ENCODE data around the gene CARD10. TPM values are rescaled to one million over a fixed set of nuclear protein-coding genes. Genes with fewer than 3 reads are reported as not detected.

Gene CARD10
- total RNA-seq, 1 donor from 2014 or later, result 9.9 TPM

DNA sequence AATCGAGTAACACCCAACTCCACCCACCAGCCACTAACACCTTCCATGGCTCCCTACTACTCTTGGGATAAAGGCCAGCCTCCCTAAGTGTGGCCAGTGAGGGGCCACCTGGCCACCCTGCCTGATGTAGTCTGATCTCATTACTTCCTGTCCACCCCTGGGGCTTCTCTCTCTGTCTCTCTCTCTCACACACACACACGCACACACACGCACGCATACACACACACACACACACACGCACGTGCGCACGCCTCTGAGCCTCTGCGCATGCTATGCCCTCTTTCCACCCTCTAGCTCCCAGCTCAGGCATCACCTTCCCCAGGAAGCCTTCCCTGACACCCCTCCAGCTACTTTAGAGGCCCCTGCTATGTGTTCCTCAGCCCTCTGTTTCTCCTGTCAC is 37.0 kb downstream of the CARD10 start:
- no peaks in the 10 kb centered on the region for H3K36me3 Mint-ChIP-seq
- no peak for DNase-seq (ENCODE audit: extremely low spot score, unreplicated experiment)
- H3K27ac Mint-ChIP-seq, result no peak overlapping the region
- no peaks in the 10 kb centered on the region for H3K9me3 Mint-ChIP-seq
- H3K4me1 Mint-ChIP-seq (ENCODE audit: unreplicated experiment), result peaks cover 32% of the 10 kb centered on the region
- H3K27me3 Mint-ChIP-seq, result peaks cover 26% of the 10 kb centered on the region
- H3K4me3 Mint-ChIP-seq, result no peak overlapping the region
- TF ChIP-seq, protein P1, sequence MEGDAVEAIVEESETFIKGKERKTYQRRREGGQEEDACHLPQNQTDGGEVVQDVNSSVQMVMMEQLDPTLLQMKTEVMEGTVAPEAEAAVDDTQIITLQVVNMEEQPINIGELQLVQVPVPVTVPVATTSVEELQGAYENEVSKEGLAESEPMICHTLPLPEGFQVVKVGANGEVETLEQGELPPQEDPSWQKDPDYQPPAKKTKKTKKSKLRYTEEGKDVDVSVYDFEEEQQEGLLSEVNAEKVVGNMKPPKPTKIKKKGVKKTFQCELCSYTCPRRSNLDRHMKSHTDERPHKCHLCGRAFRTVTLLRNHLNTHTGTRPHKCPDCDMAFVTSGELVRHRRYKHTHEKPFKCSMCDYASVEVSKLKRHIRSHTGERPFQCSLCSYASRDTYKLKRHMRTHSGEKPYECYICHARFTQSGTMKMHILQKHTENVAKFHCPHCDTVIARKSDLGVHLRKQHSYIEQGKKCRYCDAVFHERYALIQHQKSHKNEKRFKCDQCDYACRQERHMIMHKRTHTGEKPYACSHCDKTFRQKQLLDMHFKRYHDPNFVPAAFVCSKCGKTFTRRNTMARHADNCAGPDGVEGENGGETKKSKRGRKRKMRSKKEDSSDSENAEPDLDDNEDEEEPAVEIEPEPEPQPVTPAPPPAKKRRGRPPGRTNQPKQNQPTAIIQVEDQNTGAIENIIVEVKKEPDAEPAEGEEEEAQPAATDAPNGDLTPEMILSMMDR (conservative IDR thresholded peaks at IDR 0.05), result no peak

DNA sequence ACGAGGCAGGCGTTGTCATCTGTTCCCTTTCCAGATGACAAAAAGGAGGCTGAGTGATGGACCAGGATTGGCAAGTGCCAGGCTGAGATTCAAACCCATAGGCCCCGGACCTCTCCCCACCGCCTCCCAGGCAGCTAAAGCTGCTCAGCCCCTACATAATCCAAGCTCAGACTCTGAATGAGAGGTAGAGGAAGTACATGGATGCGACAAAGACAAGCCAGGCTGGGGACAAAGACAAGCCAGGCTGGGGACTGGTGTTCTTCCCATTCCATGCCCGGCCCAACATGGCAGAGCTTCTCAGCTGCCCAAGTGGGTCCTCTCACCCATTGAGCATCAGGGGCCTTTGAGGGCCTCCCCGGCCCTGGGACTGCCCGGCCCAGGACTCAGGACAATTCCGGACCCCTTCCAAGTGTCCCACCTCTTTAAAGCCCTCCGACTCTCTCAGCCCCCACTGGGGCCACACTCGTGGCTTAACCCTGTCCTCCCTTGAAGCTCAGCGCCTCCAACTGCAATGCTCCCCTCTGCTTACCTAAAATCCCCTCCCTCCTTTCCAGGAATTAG is 37.8 kb downstream of the CARD10 start:
- Mint-ChIP-seq H3K9me3 (no peaks in the 10 kb centered on the region), H3K27ac (no peak overlapping the region), H3K27me3 (peaks cover 21% of the 10 kb centered on the region), H3K4me3 (no peak overlapping the region), H3K36me3 (no peaks in the 10 kb centered on the region), H3K4me1 (ENCODE audit: unreplicated experiment) (peaks cover 23% of the 10 kb centered on the region)
- DNase-seq (ENCODE audit: extremely low spot score, unreplicated experiment), result no peak
- TF ChIP-seq, protein P1 (conservative IDR thresholded peaks at IDR 0.05), result no peak

DNA sequence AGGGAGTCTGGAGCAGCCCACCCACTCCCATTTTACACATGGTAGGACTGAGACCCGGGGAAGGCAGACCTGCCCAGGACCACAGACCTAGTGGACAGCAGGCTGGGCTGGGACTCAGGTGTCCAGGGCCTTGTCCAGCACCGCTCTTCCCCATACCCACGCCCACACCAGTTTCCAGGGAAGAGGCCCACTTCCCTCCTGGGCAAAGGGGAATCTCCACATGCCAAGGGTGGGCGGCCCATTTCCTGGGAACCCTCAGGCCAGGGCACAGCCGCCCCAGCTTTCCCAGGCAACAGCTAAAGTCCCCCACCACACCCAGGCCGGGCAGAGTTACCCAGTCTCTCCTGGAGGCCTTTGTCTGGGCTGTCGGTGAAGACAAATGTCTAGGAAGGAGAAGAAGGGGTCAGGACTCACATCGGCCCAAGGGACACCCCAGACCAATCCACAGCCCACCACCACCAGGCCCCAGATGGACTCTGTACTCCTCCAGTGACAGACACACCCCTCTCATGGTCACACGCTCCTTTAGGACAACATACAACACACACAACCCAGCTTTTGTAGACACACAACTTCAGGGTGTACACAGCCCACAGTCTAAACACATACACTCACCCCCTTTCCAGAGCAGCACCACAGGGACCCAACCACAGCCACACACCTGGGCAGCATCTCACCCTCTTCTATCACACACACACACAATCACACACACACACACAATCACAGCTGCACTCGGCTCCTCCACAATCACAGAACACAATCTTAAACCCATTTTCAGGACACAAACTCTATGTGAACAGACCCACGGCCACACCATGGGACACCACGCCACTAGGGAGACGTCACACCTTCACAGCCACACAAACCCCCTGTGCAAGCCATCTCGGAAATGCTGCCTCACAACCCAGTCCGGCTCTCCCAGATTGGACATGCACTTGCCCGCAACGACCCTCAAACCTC is 38.5 kb downstream of the CARD10 start:
- H3K4me1 Mint-ChIP-seq (ENCODE audit: unreplicated experiment), result peaks cover 23% of the 10 kb centered on the region
- H3K36me3 Mint-ChIP-seq, result no peaks in the 10 kb centered on the region
- DNase-seq (ENCODE audit: extremely low spot score, unreplicated experiment), result no peak
- H3K27ac Mint-ChIP-seq, result no peak overlapping the region
- peaks cover 23% of the 10 kb centered on the region for H3K27me3 Mint-ChIP-seq
- H3K4me3 Mint-ChIP-seq, result no peak overlapping the region
- H3K9me3 Mint-ChIP-seq, result no peaks in the 10 kb centered on the region
- TF ChIP-seq, protein P1 (conservative IDR thresholded peaks at IDR 0.05), result no peak

DNA sequence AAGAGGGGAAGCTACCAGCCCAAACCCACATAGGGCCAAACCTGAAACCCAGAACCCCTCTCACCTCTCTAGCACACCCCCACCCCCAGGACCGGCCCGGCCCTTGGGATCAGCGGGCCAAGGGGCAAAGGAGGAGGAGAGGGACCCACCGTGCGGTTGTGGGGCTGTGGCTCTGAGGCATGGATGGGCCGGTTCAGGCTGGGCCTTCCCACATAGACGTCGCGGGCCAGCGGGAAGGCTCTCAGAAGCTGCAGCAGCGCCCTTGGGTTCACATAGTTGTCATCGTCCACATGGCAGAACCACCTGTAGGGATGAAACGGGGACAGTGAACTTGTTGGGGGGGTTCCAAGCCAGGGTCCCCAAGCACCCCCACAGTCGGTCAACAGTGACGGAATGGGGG is 40.0 kb downstream of the CARD10 start:
- no peaks in the 10 kb centered on the region for H3K36me3 Mint-ChIP-seq
- peaks cover 28% of the 10 kb centered on the region for H3K27me3 Mint-ChIP-seq
- H3K4me3 Mint-ChIP-seq, result no peak overlapping the region
- no peak for DNase-seq (ENCODE audit: extremely low spot score, unreplicated experiment)
- H3K27ac Mint-ChIP-seq, result no peak overlapping the region
- TF ChIP-seq, protein P1 (conservative IDR thresholded peaks at IDR 0.05), result no peak
- no peaks in the 10 kb centered on the region for H3K9me3 Mint-ChIP-seq
- peaks cover 23% of the 10 kb centered on the region for H3K4me1 Mint-ChIP-seq (ENCODE audit: unreplicated experiment)

DNA sequence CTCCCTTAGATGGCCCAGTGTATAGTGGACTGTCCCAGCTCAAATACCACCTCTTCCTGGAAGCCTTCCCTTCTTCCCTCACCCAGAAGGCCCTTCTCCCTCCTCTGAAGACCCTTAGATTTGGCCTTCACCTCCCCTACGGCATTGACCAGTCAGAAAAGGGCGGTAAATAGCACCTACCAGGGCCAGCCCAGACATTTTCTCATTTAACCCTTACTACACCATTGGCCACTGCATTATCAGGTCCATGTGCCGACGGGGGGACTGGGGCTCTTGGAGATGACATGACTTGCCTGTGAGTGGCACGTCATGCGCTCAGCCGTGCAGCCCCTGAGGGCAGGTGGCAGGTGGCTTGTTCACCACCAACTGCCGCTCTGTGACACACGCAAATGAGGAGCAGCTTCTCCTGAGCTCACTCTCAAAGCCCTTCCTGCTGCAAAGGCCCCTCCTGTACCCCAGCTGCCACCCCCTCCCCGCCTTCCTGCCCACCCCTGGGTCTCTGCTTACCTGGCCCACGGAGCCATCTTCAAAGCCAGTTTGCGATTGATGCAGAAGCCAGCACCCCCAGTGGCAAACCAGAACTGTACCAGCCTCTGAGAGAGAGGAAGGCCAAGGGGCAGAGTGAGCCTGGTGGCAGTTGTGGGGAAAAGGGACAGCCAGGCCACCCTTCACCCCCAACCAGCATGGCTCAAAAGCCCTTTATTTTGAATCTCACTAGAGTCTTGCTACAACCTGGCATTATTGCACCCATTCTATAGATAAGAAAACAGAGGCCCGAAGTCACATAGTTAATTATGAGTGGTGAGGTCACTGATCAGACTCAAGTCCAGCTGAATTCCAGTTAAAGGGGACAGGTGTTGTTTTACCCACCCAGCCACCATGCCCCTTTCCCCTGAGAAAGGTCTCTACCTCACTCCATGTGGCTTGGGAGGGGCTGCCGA is 42.6 kb downstream of the CARD10 start:
- Mint-ChIP-seq H3K9me3 (no peaks in the 10 kb centered on the region), H3K27me3 (peaks cover 22% of the 10 kb centered on the region), H3K4me3 (no peak overlapping the region), H3K27ac (no peak overlapping the region), H3K36me3 (no peaks in the 10 kb centered on the region), H3K4me1 (ENCODE audit: unreplicated experiment) (peaks cover 4% of the 10 kb centered on the region)
- TF ChIP-seq, protein P1 (conservative IDR thresholded peaks at IDR 0.05), result no peak
- DNase-seq (ENCODE audit: extremely low spot score, unreplicated experiment), result no peak

Measured in type B pancreatic cell (in vitro differentiated cells).